Measurements from ENCODE around the gene CDK6. TPM values are rescaled to one million over a fixed set of nuclear protein-coding genes. Genes with fewer than 3 reads are reported as not detected.

Gene CDK6
- polyA plus RNA-seq, 4 donors: 40.6 to 54.1 (median 48.1) TPM

DNA sequence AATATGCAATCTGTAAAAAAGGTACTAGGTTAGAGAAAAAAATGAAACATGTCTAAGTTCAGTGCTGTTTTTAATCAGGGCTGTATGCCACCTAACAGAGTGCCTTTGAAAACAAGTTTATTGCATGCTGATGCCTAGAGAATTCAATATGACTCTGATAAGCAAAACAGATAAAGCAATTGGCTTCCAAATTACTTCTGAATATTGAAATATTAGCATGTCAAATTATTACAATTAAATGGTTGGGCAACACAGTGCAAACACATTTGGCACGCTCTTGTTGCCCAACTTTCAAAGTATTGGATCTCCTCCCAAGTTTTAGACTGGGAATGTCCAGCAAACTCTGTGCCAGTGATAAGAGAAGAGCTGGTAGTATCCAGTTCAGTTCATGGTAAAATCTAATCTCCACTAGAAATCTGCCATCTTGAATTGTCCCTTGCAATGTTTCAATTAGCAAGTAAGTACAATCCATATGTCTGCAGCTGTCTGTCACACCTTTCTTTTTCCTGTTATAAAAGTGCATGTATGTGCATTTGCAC is 181.0 kb downstream of the CDK6 start:
- DNase-seq (ENCODE audit: low read depth in 4 of 4, low spot score in 3 of 4): no peak

DNA sequence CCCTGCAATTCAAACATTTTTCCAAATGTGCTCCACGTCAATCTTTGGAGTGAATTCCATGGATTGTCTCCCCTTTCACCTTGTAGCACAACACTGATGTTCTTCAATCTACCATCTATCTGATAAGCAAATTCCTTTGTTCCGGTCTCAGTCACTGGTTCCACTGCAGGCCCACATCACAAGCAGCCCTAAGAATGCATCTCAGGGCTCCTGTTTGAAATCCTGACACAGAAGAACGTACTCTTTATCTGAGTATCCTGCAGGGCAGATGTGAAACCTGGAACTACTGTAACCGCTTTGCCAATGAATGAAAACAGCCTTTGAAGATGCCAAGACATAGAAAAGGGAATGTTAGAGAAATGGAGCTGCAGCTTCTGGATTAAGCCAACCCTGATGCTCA is 183.2 kb downstream of the CDK6 start:
- no peak for DNase-seq (ENCODE audit: low read depth in 4 of 4, low spot score in 3 of 4)

DNA sequence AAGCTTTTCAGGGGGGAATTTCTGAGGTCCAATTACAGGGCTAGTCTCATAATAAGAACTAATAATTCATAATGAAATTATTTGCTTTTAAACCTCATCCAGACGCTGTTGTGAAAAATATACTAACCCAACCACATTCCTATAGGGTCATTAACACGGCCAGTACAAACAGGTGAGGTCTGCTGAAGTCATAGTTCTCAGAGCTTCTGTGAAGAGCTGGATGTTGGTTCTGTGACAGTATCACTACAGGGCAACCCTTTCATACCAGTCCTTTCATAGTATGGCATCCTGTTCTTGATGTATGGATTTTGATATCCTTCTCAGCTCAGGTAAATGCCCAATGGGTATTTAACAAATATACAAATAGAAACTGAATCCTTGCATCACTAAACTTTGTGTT is 183.8 kb downstream of the CDK6 start:
- DNase-seq (ENCODE audit: low read depth in 4 of 4, low spot score in 3 of 4): no peak

DNA sequence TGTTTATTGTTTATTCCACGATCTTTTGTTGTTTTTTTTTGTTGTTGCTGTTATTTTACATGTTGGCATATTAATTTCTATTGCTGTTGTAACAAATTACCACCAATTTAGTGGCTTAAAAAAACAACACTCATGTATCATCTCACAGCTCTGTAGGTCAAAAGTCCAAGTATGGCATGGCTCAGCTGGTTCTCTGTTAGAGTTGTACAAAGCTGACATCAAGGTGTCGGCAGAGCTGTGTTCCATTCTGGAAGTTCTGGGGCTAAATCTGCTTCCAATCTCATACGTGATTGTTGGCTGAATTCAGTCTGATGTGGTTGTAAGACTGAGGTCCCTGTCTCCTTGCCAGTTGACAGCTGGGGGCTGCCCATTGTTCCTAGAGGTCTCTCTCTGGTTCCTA is 186.0 kb downstream of the CDK6 start:
- no peak for DNase-seq (ENCODE audit: low read depth in 4 of 4, low spot score in 3 of 4)

DNA sequence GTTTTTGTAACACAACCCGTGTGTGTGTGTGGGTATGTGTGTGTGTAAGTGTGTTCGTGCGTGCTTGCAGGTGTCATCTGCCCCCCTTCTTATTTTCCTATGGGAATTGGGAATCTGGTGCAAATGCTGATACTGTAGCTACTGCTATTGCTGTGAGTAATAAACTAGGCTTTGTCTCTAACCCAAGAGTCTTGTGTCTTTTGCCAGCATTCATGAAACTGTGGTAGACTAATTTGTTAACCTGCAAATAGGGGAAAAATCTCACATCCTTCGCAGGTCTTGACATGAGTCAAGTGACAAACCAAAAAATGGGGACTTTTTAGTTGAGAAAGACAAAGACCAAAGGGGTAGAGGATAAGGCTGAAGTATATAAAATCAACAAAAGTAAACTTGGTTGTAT is 188.3 kb downstream of the CDK6 start:
- DNase-seq (ENCODE audit: low read depth in 4 of 4, low spot score in 3 of 4): no peak

DNA sequence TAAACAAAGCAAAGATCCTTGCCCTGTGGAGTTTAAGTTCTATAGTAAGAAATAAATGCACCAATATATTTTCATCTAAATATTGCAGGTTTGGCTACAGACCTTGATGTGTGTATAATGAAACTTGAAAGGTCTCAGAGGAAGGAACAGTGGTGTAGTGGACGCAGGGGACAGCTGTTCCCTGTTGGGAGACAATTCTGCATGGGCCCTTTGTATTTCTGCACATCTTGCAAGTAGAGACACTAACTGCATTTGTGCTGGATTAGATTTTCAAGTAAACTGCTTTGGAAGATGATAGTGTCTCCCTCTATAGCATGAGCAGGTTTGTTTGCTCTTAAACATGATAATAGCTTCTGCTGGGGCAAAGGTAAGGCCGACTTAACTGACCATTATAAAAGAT is 188.7 kb downstream of the CDK6 start:
- DNase-seq (ENCODE audit: low read depth in 4 of 4, low spot score in 3 of 4): no peak

DNA sequence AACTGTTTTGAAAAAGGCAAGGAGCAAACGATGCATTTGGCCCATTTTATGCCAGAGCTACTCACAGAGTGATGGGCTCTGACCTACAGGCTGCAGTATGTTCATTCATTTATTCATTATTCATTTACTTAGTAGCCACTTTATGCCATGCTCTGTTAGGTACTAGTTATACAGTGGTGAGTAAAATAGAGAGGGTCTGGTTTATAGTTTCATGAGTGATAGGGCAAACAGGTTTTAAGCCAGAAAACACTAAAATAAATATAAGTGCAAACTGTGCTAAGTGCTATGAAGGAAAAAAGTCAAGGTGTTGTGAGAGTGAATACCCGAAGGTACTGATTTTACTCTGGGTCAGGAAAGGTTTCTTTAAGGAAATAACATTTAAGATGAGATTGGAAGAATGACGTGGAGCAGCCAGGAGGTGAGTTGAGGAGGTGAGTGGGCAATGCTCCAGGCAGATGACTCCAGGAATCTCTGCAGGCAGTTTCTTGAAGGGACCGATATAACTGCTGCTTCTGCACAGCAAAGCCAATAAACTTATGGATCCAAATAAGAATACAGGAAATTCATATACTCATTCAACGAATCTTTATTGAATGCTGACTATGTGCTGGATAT is 189.3 kb downstream of the CDK6 start:
- no peak for DNase-seq (ENCODE audit: low read depth in 4 of 4, low spot score in 3 of 4)

DNA sequence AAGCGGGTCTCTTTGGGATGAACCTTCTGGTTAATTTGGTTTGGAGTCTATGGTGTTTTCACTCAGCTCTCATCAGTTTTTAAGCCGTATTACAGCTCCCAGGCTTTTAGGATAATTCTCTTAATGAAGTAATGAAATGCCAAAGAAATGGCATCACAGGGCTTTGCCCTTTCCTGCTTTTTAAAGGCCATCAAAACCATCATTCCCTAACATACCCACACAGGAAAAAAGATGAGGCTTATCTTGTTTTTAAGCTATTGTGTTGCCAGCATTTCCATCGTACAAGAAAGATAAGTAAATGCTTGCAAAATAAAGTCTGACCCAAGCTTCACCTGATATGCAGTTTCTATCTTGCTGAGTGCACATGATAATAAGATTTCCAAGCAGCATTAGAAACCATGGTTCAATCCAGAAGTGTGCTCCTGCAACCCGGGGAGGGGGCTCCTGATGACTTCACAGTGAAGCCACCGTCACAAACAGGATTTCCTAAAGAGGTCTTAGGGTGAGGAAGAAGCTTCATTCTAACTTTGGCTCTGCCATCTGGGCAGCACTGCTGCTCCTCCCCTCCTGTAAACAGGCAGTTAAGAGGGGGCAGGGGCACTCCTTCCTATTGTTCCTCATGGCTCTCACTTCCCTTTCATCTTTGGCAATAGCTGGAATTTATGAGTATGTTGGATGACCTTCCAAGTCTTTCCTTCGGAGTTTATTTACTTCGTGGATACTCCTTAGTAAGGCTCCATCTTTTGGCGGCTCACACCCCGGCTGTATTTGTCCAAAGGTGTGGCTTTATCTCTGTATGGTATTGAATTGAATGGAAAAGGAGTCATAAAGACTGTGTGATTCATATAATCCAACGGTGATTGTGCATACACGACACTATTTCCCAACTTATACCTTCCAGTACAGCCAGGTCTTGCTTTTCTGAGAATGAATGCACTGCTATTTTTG is 191.0 kb downstream of the CDK6 start:
- no peak for DNase-seq (ENCODE audit: low read depth in 4 of 4, low spot score in 3 of 4)

DNA sequence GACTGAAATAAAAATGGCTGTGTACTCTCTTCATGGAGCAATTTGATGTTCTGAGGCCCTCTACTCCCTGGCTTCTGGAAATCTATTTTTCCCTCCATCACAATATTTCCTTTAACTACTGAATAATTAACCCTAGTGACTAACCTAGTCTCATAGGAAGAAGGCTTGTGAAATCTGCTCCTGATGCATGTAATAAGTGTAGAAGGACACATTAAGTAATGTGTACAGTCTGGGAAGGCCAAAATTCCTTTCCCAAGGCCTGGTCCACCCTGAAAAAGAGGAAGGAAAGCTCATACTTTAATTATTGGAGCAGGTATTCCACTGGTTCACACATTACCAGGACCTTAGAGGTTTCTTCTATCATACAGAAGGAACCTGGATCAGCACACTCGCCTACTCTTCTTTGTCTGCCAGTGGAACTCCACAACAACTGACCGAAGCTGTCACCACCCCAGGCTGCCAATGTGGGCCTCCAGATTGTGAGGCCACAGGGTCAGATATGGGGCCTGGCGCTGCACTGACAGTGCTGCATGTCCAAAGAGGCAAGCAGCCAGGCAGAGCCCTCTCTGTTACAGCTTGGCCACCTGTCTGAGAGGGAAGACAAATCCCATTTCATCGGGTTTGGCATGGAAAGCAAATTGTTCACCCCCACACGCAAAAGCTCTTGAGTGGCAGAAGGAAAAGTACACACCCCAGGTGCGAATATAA is 191.8 kb downstream of the CDK6 start:
- DNase-seq (ENCODE audit: low read depth in 4 of 4, low spot score in 3 of 4): no peak

DNA sequence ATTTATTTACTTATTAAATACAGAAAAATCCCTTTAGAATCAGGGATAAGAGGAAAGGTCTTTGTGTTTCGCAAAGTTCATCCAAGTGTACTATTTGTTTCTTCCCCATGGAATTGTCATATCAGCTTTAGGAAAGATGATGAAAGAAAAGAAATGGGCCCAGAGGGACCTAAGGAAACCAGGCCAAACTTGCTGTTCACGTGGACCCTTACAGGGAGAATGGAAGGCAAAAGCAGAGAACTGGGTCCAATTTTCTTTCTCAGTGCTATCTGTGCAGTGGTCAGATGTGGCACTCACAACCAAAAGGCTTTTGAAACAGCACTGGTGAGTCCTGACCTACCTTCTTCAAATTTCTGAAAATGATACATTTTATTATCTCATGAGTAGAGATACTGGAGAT is 192.6 kb downstream of the CDK6 start:
- DNase-seq (ENCODE audit: low read depth in 4 of 4, low spot score in 3 of 4): no peak

DNA sequence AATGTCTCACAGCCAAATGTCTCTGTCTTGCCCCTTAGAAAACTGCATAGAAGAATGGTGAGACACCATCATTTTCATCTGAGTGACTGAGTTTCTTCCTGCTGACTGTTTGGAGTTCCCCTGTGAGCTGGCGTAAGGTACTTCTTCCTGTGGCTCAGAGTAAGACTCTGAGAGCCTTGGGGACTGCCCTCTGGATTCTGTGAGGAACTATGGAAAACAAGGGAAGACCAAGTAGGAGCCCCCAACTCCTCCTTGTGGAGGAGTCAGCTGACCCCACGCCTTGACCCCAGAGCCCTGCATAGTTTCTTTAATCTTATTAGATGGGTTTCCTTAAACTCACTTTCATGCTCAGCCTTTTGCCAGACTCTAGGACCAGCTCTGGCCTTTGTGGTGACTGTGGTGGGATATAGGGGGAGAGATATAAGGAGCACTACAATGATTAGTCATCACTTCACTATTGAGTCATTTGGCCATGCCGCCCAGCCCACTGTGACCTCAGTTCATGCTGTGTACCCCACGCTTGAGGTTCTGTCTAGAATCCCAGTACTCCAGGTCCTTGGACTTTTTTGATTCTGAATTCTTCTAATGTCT is 194.4 kb downstream of the CDK6 start:
- no peak for DNase-seq (ENCODE audit: low read depth in 4 of 4, low spot score in 3 of 4)

DNA sequence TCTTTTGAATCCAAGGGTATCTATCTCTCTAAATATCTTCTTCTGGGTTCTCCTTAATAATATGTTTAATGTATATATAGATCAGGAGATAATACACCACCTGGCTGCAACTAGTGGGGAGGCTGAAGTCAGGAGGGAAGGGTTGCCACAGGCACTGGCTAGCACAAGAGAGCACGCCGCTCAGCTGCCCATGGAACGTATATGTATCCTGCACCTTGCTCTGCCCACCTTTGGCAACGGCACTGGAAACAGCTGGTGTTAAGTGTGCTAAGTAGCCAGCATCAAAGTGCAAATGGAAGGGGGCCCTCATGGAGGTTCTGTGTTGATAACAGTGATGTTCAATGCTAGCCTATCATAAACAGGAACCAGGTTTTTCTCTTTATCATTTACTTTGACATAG is 196.4 kb downstream of the CDK6 start:
- no peak for DNase-seq (ENCODE audit: low read depth in 4 of 4, low spot score in 3 of 4)

DNA sequence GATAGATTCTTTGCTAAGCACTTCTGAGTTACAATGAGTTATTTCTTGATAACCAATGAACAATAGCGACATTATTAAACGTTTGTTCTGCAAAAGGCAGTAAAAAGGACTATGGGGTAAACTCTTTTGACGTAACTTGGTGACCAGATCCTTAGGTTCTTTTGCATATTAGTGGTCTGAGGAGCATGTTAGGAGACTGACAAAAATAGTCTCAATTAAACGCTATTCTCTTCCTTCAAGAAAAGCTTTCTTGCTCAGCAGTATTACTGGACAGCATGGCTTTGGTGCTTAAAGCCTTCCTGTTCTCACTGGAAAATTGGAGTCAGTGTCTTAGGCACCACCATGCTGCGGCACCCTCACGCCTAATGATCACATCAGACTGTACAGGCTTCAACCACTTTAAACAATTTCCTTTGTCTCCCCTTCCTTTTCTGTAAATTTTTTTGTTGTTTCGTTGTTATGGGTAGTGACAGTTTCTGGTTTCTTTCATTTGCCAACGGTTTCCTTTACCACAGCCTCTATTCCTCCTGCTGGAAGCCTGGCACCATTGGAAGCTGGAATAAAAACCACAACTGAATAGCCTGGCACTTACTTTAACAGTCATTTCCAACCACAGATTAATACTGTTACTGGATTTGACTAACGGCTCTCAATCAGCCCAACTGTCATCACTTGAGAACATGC is 197.0 kb downstream of the CDK6 start:
- no peak for DNase-seq (ENCODE audit: low read depth in 4 of 4, low spot score in 3 of 4)

DNA sequence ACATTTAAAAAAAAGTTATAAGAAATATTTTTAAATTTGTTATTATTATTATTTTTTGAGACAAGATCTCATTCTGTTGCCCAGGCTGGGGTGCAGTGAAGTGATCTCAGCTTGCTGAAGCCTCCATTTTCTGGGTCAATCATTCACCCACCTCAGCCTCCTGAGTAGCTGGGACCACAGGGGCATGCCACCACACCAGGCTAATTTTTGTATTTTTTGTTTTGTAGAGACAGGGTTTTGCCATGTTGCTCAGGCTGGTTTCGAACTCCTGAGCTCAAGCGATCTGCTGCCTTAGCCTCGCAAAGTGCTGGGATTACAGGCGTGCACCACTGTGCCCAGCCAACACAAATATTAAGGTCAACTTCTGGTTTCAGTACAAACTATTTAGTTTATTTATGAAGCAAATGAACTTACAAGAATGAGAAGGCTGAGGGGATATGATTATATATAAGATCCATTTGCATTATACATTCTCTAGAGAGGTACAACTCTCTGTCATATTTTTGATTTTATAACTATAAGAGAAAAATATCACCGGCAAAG is 200.3 kb downstream of the CDK6 start:
- no peak for DNase-seq (ENCODE audit: low read depth in 4 of 4, low spot score in 3 of 4)

DNA sequence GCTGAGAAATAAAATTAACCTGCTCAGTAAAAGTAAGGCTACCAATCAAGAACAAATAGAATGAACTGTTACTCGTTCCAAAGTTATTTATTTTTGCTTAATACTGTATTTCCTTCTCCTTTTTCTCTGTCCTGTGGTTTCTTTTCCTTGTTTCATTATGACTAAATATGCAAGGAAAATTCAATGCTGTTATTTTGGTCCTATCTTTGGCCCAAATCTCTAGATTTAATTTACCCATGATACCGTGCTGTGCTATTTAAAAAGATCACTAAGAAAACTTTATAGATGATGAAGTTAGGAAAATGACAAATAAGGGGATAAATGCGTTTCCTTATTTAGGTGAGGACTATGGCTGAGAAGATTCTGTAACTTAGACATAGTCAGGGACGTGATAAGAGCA is 200.8 kb downstream of the CDK6 start:
- no peak for DNase-seq (ENCODE audit: low read depth in 4 of 4, low spot score in 3 of 4)

DNA sequence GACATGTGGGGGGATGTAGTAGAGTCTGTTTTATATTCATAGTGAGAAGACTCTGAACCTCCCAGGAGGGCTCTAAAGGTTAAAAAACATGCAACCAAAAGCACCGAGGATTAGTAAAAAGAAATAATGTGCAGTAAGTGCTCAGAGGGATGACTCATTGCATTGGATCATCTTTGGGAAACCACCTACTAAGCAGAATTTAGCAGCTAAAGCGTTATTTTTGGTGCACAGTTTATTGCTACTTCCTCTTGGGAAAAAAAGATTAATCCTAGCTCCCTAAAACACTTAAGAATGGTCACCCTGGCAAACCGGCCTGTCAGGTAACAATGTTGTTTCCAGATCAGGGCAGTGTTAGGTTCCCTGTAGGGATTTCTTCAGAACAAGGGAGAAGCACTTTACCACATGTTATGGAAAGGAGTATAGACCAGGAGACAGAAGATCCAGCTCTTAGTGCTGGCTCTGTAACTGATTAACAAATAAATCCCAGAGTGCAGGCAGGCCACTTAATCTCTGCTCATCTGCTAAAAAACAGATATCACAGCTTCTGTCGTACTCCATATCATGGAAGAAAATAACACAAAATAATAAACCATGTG is 201.4 kb downstream of the CDK6 start:
- DNase-seq (ENCODE audit: low read depth in 4 of 4, low spot score in 3 of 4): no peak

DNA sequence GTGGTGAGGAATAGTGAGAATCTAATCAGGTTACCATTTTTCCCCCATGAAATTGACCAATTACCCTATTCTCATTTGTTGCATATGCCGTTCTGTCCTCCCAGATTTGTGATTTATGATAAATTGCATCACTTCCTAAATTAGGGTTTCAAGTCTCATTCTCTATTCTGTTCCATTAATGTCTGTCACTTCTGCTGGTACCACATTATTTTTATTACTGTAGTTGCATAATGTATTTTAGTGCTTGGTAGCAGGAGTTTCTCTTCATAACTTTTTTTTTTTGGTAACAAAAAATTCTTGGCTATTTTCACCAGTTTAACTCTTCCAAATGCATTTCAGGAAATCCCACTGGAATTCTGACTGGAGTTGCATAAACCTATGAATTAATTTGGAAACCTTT is 202.2 kb downstream of the CDK6 start:
- no peak for DNase-seq (ENCODE audit: low read depth in 4 of 4, low spot score in 3 of 4)

DNA sequence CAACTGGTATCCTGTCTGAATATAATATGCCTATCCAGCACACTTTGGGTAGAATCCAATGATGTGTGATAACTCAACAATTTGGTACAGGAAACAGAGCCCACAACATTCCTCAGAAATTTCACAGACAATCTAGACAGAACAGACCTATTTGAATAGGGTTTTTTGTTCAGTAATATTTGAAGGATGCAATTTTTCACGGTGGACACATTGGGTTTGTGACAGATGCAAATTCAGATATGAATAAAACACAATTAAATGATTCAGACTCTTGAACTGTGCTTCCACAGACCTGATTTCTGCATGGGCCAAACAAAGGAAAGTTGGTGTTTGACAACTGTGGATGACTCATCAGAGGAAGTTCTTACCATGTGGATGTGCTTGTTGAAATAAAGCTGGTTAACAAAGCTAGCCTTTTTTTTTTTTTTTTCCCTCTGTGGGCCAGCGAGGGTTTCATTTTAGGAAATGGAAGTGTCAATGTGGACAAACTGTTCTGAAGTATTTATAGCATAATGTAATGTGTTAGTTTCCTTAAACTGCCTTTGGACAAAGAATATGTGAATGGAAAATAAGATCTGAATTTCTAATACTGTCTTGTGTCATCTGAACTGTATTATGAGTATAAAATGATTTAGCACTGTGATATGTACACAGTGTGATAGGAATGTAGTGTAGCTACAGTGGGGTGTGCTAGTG is 203.0 kb downstream of the CDK6 start:
- no peak for DNase-seq (ENCODE audit: low read depth in 4 of 4, low spot score in 3 of 4)

DNA sequence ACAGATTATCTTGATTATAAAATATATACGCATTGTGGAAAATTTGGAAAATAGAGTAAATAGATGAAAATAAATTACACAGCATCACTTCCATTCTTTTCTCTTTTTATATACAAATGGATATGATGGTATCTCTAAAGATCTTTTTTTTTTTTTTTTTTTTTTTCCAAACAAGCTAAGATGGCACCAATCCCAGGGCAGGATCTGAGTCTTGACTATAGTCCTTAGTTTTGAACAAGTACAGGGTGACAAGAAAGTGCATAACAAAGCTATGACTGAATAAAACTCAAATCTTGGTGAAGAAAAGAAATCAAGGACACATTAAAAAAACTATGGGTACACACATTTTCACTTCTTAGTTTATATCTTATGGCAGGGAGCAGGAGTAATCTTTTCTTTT is 203.6 kb downstream of the CDK6 start:
- DNase-seq (ENCODE audit: low read depth in 4 of 4, low spot score in 3 of 4): no peak
